ENCODE data around the gene TBC1D23.

TBC1D23 gene

GRCh38 chr3:100295089-100295488, 34.3 kb downstream of the TBC1D23 start:
- no peak for DNase-seq (ENCODE audit: low read depth, low spot score)
- peaks cover 24% of the 10 kb centered on the region for H3K36me3 ChIP-seq (ENCODE audit: insufficient read depth, low read length)

GRCh38 chr3:100297784-100298183, 37.0 kb downstream of the TBC1D23 start:
- TF ChIP-seq FOXP2 (optimal IDR thresholded peaks at IDR 0.05; ENCODE audit: control extremely low read depth, extremely low read length, insufficient read depth) (no peak), POLR2AphosphoS5 (IDR thresholded peaks at IDR 0.05; ENCODE audit: borderline replicate concordance, low read depth, low read length) (no peak), EZH2 (IDR thresholded peaks at IDR 0.05) (no peak)
- no peak for DNase-seq (ENCODE audit: low read depth, low spot score)
- no peak overlapping the region for H3K4me3 ChIP-seq
- H3K27ac ChIP-seq = no peak overlapping the region
- H3K9ac ChIP-seq (ENCODE audit: insufficient read length) = no peak overlapping the region
- no peaks in the 10 kb centered on the region for H3K9me3 ChIP-seq (ENCODE audit: low read depth, low read length)
- H3K36me3 ChIP-seq (ENCODE audit: insufficient read depth, low read length) = peaks cover 17% of the 10 kb centered on the region

More at GRCh38 chr3:100295089-100295488, 34.3 kb downstream of the TBC1D23 start:
- H3K4me3 ChIP-seq = no peak overlapping the region
- TF ChIP-seq FOXP2 (optimal IDR thresholded peaks at IDR 0.05; ENCODE audit: control extremely low read depth, extremely low read length, insufficient read depth) = no peak
- TF ChIP-seq POLR2AphosphoS5 (IDR thresholded peaks at IDR 0.05; ENCODE audit: borderline replicate concordance, low read depth, low read length) = no peak
- no peak for TF ChIP-seq EZH2 (IDR thresholded peaks at IDR 0.05)
- no peaks in the 10 kb centered on the region for H3K9me3 ChIP-seq (ENCODE audit: low read depth, low read length)
- H3K27ac ChIP-seq = no peak overlapping the region
- no peak overlapping the region for H3K9ac ChIP-seq (ENCODE audit: insufficient read length)

GRCh38 chr3:100299016-100299415, 38.2 kb downstream of the TBC1D23 start:
- H3K27ac ChIP-seq = no peak overlapping the region
- H3K36me3 ChIP-seq (ENCODE audit: insufficient read depth, low read length) = peaks cover 19% of the 10 kb centered on the region
- H3K9me3 ChIP-seq (ENCODE audit: low read depth, low read length) = no peaks in the 10 kb centered on the region
- no peak for DNase-seq (ENCODE audit: low read depth, low spot score)
- no peak overlapping the region for H3K4me3 ChIP-seq
- no peak overlapping the region for H3K9ac ChIP-seq (ENCODE audit: insufficient read length)
- no peak for TF ChIP-seq EZH2 (IDR thresholded peaks at IDR 0.05)
- TF ChIP-seq FOXP2 (optimal IDR thresholded peaks at IDR 0.05; ENCODE audit: control extremely low read depth, extremely low read length, insufficient read depth) = no peak
- TF ChIP-seq POLR2AphosphoS5 (IDR thresholded peaks at IDR 0.05; ENCODE audit: borderline replicate concordance, low read depth, low read length) = no peak

GRCh38 chr3:100306695-100307094, 45.9 kb downstream of the TBC1D23 start:
- TF ChIP-seq POLR2AphosphoS5 (IDR thresholded peaks at IDR 0.05; ENCODE audit: borderline replicate concordance, low read depth, low read length) (no peak), EZH2 (IDR thresholded peaks at IDR 0.05) (no peak), FOXP2 (optimal IDR thresholded peaks at IDR 0.05; ENCODE audit: control extremely low read depth, extremely low read length, insufficient read depth) (no peak)
- DNase-seq (ENCODE audit: low read depth, low spot score) = no peak
- H3K4me3 ChIP-seq = no peak overlapping the region
- H3K36me3 ChIP-seq (ENCODE audit: insufficient read depth, low read length) = peaks cover 6% of the 10 kb centered on the region
- no peak overlapping the region for H3K27ac ChIP-seq
- no peak overlapping the region for H3K9ac ChIP-seq (ENCODE audit: insufficient read length)
- H3K9me3 ChIP-seq (ENCODE audit: low read depth, low read length) = no peaks in the 10 kb centered on the region

DNA sequence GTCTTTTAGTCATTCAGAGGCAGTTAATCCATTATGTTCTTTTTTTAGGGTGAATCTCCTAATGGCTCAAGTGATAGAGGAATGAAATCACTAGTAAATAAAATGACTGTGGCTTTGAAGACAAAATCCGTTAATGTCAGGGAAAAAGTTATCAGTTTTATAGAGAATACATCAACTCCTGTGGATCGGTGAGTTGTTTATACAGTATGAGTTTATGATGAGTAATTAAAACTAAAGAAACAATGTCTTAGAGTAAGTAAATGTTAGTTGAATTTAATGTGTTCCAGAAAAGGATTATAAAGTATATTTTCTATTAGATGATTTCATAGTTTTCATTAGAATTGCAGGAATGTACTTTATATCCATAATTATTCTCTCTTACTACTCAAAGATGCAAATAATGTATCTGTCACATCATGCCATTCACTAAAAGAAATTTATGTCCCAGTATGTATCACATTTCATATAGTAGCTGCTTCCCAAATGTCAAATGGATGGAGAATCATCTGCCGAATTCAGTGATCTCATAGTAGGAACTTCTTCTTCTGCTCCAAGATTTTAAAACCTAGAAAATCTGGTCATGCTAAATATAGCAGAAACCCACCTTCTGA, 49.7 kb downstream of the TBC1D23 start:
- TF ChIP-seq FOXP2 (optimal IDR thresholded peaks at IDR 0.05; ENCODE audit: control extremely low read depth, extremely low read length, insufficient read depth) (no peak), EZH2 (IDR thresholded peaks at IDR 0.05) (no peak), POLR2AphosphoS5 (IDR thresholded peaks at IDR 0.05; ENCODE audit: borderline replicate concordance, low read depth, low read length) (no peak)
- no peaks in the 10 kb centered on the region for H3K9me3 ChIP-seq (ENCODE audit: low read depth, low read length)
- no peak overlapping the region for H3K9ac ChIP-seq (ENCODE audit: insufficient read length)
- no peak overlapping the region for H3K4me3 ChIP-seq
- H3K36me3 ChIP-seq (ENCODE audit: insufficient read depth, low read length) = peaks cover 3% of the 10 kb centered on the region; the same call in 1 of the 2 replicates
- H3K27ac ChIP-seq = no peak overlapping the region; the same call in 1 of the 2 replicates
- no peak for DNase-seq (ENCODE audit: low read depth, low spot score)

DNA sequence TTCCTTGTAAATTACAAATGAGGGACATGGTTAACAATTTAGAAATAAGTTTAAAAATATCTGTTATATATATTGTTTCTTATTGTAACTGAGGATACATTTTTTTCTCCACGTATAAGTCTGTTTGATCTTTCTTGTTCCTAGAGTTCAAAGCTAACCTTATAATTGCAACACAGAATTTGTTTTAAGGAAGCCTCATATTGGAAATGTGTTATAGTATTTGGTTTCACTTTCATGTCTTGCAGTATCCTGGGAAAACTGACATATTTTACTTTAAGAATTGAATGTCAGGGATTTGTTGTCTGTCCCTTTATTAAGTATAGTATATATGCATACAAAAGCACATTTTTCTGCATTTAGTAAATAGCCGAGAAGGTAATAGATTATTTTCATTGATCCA, 50.2 kb downstream of the TBC1D23 start:
- Histone ChIP-seq H3K36me3 (ENCODE audit: insufficient read depth, low read length) (peaks cover 3% of the 10 kb centered on the region; the same call in 1 of the 2 replicates), H3K9ac (ENCODE audit: insufficient read length) (no peak overlapping the region), H3K4me3 (no peak overlapping the region), H3K9me3 (ENCODE audit: low read depth, low read length) (no peaks in the 10 kb centered on the region), H3K27ac (no peak overlapping the region)
- no peak for DNase-seq (ENCODE audit: low read depth, low spot score)
- no peak for TF ChIP-seq FOXP2 (optimal IDR thresholded peaks at IDR 0.05; ENCODE audit: control extremely low read depth, extremely low read length, insufficient read depth)
- no peak for TF ChIP-seq EZH2 (IDR thresholded peaks at IDR 0.05)
- no peak for TF ChIP-seq POLR2AphosphoS5 (IDR thresholded peaks at IDR 0.05; ENCODE audit: borderline replicate concordance, low read depth, low read length)

GRCh38 chr3:100316641-100317069, 55.9 kb downstream of the TBC1D23 start:
- no peak overlapping the region for H3K27ac ChIP-seq

DNA sequence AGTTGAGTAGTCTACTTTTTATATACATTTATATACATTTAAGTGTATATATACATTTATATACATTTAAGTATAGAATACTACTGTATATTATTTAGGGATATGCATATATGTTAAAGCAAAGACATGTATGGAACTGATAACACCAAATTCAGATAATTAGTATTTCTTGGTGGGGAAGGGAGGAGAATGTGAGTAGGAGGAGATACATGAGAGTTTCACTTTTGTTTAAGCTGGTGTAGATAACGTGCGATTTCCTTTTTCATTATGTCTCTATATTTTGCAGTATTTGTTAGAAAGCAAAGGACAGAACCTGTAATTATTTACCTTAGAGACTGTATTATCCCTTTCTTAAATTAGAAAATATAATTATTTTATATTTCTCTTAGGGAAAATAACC, 57.1 kb downstream of the TBC1D23 start:
- no peak overlapping the region for H3K4me3 ChIP-seq
- no peaks in the 10 kb centered on the region for H3K9me3 ChIP-seq (ENCODE audit: low read depth, low read length)
- no peak for DNase-seq (ENCODE audit: low read depth, low spot score)
- H3K36me3 ChIP-seq (ENCODE audit: insufficient read depth, low read length) = peaks cover 17% of the 10 kb centered on the region
- no peak overlapping the region for H3K9ac ChIP-seq (ENCODE audit: insufficient read length)
- H3K27ac ChIP-seq = no peak overlapping the region; the same call in 1 of the 2 replicates
- no peak for TF ChIP-seq EZH2 (IDR thresholded peaks at IDR 0.05)
- no peak for TF ChIP-seq POLR2AphosphoS5 (IDR thresholded peaks at IDR 0.05; ENCODE audit: borderline replicate concordance, low read depth, low read length)
- no peak for TF ChIP-seq FOXP2 (optimal IDR thresholded peaks at IDR 0.05; ENCODE audit: control extremely low read depth, extremely low read length, insufficient read depth)

More at GRCh38 chr3:100316641-100317069, 55.9 kb downstream of the TBC1D23 start:
- DNase-seq (ENCODE audit: low read depth, low spot score) = peak; percentile 64
- H3K36me3 ChIP-seq (ENCODE audit: insufficient read depth, low read length) = peaks cover 17% of the 10 kb centered on the region
- H3K9me3 ChIP-seq (ENCODE audit: low read depth, low read length) = no peaks in the 10 kb centered on the region
- H3K9ac ChIP-seq (ENCODE audit: insufficient read length) = no peak overlapping the region
- no peak overlapping the region for H3K4me3 ChIP-seq
- TF ChIP-seq POLR2AphosphoS5 (IDR thresholded peaks at IDR 0.05; ENCODE audit: borderline replicate concordance, low read depth, low read length) (no peak), FOXP2 (optimal IDR thresholded peaks at IDR 0.05; ENCODE audit: control extremely low read depth, extremely low read length, insufficient read depth) (no peak), EZH2 (IDR thresholded peaks at IDR 0.05) (no peak)
